ENCODE results near the gene GYS1.
A peak's percentile ranks its signal among the peaks of the same experiment; 100 is the strongest.
"Not testable (repeated sequence)": the region's sequence is repeated elsewhere in the genome, so short reads cannot be mapped to it uniquely, and the experiment has no call there.

The GYS1 gene

DNA sequence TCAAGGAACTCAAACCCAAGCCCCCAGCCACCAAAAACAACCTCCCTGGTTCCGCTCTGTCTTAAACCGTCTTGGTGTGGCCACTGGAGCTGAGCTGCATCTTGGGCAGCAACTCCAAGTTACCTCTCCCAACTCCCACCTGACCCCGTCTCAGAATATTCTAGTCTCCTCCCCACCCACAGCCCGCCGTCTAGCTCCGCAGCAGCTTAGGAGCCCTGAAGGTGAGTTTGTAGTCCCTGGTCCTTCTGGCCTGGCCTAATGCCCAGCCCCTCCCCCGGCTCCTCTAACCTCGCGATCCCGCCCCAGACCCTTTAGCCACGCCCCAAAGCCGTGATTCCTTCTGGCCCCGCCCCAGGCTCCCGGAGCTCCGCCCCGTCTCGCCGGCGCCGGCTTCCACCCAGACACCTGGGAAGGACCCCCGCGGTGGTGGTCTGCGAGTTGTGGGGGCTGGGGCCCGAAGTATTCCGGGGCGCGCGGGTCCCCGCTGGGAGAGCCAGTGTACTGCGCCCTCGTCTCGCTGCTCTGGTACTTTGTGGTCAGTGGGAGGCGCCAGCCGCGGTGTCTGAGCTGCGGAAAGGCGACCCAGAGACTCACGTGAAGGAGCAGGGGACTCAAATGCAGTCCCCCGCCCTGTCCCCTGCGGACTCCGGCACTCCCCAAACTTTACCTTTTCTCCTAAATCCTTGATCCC, 26.3 kb upstream of the GYS1 start:
- DNase-seq, result peak; percentile 55
- in situ Hi-C loops (cut with MboI; ENCODE audit: low pct_unique_long_range_greater_than_20kb, low sequenced_read_pairs), result no loop called here

DNA sequence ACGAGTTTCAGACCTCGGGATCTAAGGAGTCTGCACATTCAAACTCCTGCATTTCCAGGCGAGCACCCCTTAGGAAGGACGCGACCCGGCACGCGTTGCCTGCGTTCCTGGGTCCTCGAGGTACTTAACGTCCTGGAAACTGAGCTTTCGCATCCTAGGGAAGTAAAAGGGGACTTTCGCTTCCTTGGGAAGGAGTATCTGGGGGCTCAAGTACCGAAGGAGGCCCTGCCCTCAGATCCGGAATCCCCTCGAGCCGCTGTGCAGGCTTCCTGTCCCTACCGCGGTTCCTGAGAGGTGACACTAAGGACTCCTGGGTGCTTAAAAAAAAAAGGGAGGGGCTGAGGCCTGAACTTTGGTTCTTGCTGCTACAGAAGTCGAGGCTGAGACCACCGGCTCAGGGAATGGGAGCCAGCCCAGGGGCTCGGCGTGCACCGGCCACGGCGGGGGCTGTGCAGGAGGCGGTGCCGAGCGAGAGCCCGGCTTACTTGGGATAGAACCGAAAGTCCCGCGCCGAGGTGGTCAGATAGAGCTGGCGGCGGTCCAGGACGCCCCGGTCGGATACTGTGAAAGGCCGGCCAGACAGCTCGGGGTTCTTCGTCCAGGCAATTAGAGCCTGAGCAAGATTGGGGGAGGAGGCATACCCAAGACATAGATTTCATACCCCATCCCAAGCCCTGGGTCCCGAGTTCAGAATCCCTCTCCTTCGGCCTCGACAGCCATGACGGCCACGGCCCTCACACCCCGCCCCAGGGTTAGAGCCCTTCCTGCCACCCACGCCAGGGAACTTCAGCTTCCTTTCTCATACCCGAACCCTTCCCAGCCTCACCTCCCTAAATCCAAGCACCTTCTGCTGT, 25.5 kb upstream of the GYS1 start:
- peak; percentile 32 for DNase-seq
- in situ Hi-C loops (cut with MboI; ENCODE audit: low pct_unique_long_range_greater_than_20kb, low sequenced_read_pairs), result not testable (repeated sequence)

DNA sequence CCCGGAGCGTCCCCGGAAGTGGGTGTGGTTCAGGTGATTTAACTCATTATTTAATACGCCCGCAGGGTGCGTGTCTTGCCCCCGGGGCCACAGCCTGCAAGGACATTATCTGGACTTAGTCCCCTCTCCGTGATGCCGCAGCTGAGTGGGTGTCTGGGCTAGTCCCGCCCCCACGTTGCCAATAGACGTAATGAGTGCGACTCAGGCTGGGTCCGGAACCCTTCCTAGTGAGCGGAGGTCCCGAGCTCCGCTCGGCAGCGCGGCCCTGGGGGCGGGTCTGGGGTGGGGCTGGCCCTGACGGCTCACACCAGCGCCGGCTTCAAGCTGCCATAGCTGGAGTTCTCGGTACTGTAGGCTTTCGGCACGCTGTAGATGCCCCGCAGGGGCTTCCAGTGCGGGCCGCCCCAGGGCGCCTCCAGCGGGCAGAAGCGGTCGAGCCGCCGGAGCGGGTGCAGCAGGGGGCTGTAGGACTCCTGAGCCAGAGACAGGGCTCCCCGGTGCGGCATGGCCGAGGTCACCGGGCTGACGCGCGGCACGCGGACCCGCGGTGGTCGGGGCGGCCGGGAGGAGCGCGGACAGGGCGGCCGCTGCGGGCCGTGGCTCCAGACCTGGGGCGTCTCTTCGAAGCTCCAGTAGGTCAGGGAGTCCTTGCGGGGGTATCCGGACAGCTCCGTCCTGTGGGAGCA, 24.7 kb upstream of the GYS1 start:
- peak; percentile 64 for DNase-seq
- in situ Hi-C loops (cut with MboI; ENCODE audit: low pct_unique_long_range_greater_than_20kb, low sequenced_read_pairs), result no loop called here

DNA sequence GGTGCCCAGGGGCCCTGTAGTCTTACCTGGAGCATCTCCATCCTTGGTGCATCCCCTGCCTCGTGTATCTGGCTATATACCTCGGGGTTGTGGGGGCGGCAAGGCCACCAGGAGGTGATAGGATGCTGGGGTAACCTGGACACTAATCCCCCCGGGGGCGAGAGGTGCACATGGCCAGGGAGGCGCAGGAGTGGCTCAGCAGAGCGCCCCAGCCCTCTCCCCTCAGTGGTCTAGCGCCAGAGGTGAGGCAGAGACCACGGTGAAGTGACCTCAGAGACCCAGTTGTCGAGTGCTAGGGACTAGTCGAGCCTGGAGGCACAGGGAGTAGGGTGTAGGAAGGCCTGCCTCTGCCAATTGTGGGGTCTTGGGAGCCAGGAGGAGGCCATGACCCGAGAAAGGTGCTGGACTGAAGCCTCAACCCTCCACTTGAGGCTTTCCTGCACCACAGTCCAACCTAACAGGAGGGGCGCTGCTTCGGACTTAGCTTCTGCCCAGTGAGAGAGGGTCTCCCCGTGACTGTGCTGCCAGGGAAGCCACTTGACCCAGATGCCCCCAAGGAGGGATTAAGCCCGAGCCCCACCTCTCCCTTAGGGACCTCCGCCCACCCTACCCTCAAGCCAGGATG, 24.0 kb upstream of the GYS1 start, which contains the start of gene LHB:
LHB (minus strand) TSS at position 51 of the 625 bp plus-strand sequence; CDS start at position 41, 10 bp downstream.
- DNase-seq, result no peak
- in situ Hi-C loops (cut with MboI; ENCODE audit: low pct_unique_long_range_greater_than_20kb, low sequenced_read_pairs), result no loop called here

DNA sequence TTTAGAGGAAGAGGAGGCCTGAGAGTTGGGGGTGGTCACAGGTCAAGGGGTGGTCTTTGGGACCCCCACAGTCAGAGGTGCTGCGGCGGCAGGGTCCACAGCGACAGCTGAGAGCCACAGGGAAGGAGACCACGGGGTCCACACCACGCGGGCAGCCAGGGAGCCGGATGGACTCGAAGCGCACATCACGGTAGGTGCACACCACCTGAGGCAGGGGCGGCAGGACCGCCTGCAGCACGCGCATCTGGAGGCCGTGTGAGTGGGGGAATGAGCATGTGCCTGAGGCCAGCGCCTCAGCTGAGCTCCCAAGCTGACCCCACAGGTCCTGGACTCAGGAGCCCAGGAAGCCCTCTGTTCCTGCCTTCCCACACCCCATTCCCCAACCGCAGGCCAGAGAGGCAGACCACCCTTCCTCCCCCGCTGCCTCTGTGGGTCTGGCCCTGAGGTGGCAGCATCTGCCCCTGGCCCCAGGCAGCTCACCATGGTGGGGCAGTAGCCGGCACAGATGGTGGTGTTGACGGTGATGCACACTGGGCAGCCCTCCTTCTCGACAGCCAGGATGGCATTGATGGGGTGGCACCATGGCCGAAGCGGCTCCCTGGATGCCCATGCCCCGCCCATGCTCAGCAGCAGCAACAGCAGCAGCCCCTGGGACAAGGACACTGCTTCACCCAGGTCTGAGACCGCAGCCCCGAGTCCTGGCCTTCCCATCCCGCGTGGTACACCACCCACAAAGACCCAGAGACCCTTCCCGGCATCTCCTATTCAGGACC, 23.1 kb upstream of the GYS1 start:
- no peak for DNase-seq
- in situ Hi-C loops (cut with MboI; ENCODE audit: low pct_unique_long_range_greater_than_20kb, low sequenced_read_pairs), result no loop called here

DNA sequence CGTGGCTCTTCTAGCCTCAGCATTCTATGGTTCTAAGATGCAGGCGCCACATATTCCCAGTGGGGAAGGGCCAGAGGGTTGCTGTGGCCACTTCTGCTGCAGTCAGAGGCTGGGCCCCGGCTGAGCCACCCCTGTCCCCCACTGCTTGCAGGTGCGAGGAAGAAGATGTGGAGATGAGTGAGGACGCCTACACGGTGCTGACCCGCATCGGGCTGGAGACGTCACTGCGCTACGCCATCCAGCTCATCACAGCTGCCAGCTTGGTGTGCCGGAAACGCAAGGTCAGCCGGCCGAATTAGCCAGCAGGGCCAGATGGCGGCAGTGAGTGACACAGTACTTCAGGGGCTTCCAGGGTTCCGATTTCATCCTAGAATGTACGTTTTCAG, 21.8 kb upstream of the GYS1 start:
- in situ Hi-C loops (cut with MboI; ENCODE audit: low pct_unique_long_range_greater_than_20kb, low sequenced_read_pairs), result no loop called here
- DNase-seq, result no peak

DNA sequence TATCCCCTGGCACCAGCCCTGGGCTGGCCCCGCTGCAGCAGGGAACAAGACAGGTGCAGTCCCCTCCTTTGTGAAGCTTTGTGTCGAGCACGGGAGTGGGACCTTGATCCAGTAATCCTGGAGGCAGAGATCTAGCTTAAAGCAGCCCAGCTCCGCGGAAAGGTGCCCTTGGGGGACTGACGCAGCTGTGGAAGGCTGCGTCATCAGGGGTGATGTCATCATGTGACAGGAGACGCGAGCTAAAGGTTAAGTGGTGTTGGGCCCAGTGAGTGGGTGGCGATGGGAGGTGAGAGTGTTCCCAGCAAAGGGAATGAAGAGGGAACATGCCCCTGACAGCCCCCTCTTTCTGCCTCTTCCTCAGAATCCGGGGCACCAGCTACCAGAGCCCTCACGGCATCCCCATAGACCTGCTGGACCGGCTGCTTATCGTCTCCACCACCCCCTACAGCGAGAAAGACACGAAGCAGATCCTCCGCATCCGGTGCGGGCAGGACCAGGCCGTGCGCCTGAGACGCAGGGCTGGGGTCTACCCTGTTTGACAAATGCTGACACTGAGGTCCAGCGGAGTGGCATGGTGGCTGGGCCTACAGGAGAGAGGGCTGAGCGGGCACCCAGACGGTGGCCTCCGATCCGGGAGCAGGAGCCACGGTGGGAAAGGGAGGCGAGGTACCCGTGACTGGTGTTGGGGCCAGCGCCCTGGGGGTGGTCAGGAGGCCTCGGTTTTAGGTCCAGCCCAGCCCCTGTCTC, 21.2 kb upstream of the GYS1 start:
- in situ Hi-C loops (cut with MboI; ENCODE audit: low pct_unique_long_range_greater_than_20kb, low sequenced_read_pairs), result no loop called here
- no peak for DNase-seq

DNA sequence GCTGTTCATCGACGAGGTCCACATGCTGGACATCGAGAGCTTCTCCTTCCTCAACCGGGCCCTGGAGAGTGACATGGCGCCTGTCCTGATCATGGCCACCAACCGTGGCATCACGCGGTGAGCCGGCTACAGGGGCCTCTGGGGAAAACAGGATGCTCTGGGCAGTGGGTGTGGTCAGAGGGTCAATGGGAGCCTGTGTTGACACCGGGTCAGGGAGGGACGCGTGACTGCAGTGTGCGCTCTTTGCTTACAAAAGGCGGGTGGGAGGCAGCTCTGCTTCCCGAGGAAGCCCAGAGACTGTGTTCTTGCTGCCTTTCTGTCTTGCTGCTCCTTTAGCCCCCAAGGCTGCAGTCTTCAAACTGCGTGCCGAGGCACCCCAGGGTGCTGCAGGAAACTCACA, 18.1 kb upstream of the GYS1 start:
- in situ Hi-C loops (cut with MboI; ENCODE audit: low pct_unique_long_range_greater_than_20kb, low sequenced_read_pairs), result no loop called here
- no peak for DNase-seq

DNA sequence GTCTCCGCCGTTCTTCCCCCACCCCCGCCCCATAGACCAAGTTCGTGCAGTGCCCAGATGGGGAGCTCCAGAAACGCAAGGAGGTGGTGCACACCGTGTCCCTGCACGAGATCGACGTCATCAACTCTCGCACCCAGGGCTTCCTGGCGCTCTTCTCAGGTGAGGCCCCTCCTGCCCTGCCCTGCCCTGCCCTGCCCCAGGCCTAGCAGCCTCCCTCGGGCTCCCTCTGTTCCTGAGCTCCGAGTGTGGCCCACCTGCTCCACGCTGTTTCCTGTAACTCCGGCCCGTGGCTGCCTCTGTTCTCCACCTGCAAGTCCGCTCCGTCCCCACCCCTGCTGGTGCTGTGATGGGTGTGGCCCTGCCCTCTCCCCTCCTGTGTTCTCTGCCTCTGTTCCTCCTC, 17.3 kb upstream of the GYS1 start:
- no peak for DNase-seq
- in situ Hi-C loops (cut with MboI; ENCODE audit: low pct_unique_long_range_greater_than_20kb, low sequenced_read_pairs), result no loop called here

DNA sequence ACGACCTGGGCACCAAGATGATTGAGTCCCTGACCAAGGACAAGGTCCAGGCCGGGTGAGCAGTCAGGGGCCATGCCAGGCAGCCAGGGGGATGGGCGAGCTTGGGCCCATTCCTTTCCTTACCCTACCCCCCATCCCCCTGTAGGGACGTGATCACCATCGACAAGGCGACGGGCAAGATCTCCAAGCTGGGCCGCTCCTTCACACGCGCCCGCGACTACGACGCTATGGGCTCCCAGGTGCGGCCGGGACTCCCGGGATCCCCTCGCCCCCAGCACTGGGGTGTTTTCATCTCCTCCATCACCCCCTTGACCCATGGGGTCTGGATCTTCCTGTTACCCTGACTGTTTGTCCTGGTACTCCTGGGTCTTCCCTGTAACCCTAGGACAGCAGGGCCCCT, 16.7 kb upstream of the GYS1 start:
- in situ Hi-C loops (cut with MboI; ENCODE audit: low pct_unique_long_range_greater_than_20kb, low sequenced_read_pairs), result no loop called here
- DNase-seq, result no peak

DNA sequence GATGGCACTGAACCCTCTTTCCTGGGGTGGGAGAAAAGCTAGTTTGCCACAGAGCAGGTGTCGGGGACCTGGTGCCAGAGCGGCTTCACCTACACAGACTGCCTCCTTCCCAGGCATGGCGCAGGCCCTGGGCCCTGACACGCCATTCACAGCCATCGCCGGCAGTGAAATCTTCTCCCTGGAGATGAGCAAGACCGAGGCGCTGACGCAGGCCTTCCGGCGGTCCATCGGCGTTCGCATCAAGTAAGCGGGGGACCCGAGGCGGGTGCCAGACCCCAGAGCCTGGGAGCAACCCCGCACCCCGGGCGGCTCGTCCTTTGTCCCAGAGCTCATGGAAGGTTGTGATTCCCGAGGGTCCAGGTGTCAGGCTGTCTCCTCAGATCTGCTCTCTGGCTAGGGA, 13.8 kb upstream of the GYS1 start:
- DNase-seq, result no peak
- in situ Hi-C loops (cut with MboI; ENCODE audit: low pct_unique_long_range_greater_than_20kb, low sequenced_read_pairs), result no loop called here

DNA sequence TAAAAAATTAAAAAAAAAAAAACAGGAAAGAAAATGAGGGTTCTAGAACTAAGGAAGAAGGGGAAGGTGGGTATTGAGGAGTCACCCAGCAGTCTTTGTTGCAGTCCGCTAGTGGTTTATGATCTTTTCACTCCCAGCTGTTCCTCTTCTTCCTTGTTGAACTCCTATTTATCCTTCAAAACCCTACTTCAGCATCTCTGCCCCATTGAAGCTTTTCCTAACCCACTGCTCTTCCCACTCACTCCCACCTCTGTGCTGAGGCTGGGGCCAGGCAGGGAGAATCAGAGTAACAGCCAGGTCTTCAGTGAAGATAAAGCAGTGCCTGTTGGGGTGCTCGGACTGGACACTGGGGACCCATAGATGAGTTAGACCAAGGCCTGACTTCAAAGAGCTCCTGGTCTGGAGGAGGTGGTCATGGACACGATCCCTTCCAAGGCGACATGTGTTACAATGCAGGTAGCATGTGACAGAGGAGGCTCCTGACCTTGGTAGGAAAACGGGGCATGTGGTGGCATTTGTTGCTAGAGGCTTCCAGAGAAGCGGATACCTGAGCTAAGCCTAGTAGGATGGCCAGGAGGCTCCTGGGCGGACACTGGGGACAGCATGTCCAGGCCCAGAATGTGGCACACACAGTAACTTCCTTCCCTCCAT, 12.0 kb upstream of the GYS1 start:
- in situ Hi-C loops (cut with MboI; ENCODE audit: low pct_unique_long_range_greater_than_20kb, low sequenced_read_pairs), result no loop called here
- no peak for DNase-seq

DNA sequence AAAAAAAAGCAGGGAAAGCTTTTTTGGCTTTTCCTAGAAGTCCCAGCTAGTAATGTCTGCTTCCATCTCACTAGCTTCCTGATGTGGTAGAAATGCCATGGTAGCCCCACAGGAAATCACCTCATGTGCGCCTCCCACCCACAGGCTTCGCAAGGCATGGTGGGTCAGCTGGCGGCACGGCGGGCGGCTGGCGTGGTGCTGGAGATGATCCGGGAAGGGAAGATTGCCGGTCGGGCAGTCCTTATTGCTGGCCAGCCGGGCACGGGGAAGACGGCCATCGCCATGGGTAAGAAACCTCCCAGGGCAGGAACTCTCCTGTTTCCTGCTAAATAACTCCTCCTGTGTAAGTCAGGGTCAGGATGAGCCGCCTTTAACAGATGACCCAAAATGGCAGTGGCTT, 11.0 kb upstream of the GYS1 start:
- in situ Hi-C loops (cut with MboI; ENCODE audit: low pct_unique_long_range_greater_than_20kb, low sequenced_read_pairs), result no loop called here
- DNase-seq, result no peak

DNA sequence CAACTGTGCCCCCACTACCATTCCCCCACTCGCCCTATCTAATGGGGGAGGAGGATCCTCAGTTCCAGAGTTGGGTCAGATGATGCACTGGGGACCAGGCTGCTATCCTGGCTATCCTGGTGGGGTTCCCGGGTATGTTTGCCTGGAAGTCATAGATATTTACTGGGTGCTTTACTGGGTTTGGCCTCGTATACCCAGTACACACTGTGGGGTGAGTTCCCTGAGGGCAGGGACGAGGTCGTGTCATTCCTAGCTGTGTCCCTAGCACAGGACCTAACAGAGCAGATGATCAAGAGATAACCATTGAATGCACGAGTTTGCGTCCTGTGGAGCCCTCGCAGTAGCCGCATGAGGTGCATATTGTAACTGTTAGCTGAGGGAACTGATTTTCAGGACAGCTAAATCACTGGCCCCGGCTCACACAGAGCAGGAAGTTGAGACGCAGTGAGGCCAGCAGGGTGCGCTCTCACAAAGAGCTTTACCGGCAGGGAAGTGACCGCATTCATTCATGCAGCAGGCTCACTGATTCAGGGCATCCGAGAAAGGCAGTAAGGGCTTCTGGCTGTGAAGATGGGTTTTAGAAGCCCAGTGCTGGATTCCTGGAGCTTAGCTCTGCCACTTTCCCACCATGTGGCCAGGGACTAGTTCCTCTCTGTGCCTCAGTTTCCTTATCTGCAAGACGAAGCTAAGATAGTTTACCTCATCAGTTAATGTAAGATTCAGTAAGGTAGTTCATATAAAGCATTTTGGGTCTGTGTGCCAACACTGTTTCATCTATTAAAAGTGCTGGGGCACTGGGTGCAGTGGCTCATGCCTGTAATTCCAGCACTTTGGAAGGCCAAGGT, 6.6 kb upstream of the GYS1 start:
- in situ Hi-C loops (cut with MboI; ENCODE audit: low pct_unique_long_range_greater_than_20kb, low sequenced_read_pairs), result no loop called here
- DNase-seq, result peak; percentile 70

DNA sequence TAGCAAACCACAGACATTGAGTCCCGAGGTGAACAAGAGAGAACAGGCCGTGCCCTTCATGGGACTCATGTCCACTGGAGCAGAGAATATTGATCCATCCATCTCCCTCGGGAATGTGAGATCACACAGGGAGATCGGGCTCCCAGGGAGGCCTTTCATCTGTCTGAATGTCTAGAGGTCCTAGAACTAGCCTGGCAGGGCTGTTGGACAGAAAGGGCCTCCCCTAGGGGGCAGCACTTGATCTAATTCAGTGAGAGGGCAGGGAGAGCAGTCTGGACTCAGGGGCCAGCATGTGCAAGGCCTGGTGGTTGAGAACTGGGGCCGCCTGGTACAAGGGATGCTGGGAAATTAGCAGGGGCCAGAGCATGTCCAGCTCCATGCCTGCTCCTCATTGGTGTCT, 4.9 kb upstream of the GYS1 start:
- DNase-seq, result peak; percentile 75
- in situ Hi-C loops (cut with MboI; ENCODE audit: low pct_unique_long_range_greater_than_20kb, low sequenced_read_pairs), result no loop called here

DNA sequence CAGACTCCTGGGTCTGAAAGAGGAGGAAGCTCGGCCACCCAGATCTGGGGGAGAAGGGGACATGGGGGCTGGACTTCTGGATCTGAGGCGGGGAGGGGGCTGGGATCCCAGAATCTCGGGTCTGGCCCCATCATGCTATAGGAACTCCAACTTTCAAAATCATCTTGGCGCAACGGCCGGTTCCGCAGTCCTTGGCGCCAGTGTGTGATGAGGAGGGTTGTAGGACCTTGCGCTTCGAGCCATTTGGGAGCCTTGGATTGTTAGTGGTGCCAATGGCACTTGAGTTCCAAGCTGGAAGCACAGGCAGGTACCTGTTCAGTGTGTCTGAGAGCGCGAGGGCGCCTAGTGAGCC, 902 bp upstream of the GYS1 start:
- in situ Hi-C loops (cut with MboI; ENCODE audit: low pct_unique_long_range_greater_than_20kb, low sequenced_read_pairs), result no loop called here
- DNase-seq, result no peak

DNA sequence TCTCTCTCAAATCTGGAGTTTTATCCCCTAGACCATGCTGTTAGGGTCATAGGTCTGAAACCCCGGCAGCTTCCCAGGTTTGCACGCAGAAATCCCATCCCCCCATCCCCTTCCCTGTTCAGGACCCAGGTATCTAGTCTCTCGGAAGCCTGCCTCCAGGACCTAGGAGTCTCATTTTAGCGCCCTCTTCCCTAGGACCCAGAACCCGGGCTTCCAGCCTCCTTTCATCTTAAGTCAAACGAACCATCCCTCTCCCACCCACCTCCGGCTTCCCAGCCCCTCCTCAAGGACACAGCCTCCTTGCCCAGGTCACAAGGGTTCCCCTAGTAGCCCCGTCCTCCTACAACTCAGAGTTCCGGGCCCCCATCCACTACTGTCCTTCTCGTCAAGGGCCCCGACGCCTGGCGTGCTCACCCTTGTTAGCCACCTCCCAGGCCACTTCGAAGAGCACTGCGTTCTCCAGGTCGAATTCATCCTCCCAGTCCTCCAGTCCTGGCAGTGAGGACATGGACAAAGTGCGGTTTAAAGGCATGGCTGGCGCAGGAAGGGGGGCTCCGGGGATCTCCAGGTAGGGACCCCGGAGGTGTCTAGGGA, 431 bp downstream of the GYS1 start:
- in situ Hi-C loops (cut with MboI; ENCODE audit: low pct_unique_long_range_greater_than_20kb, low sequenced_read_pairs), result no loop called here
- no peak for DNase-seq

Measured in KBM-7 (cell line).